ENCODE measurements around the gene MST1.

GRCh38 chr3:49699281-49699979 is 10.2 kb upstream of the MST1 start:
- TF ChIP-seq CTCF (conservative IDR thresholded peaks at IDR 0.05 in 1 of 2, IDR thresholded peaks at IDR 0.05 in 1 of 2; ENCODE audit: low read depth in 1 of 2, low read length in 2 of 2) (no peak), EZH2 (IDR thresholded peaks at IDR 0.05; ENCODE audit: low read length, missing control alignments) (no peak)
